ENCODE results near the gene CD164L2. TPM values are rescaled to one million over a fixed set of nuclear protein-coding genes. Genes with fewer than 3 reads are reported as not detected.

The CD164L2 gene
- total and polyA plus RNA-seq, 2 experiments from 2014 or later, result 2.0 to 2.8 TPM

GRCh38 chr1:27428316-27429028 lies 45.3 kb upstream of the CD164L2 start:
- Histone ChIP-seq H3K27ac (ENCODE audit: low read depth) (peak overlapping the region; percentile 88), H3K9me2 (ENCODE audit: insufficient read depth) (no peaks in the 10 kb centered on the region), H3F3A (replicated peaks; ENCODE audit: low read depth) (no peaks in the 10 kb centered on the region; the same call in 1 of the 2 replicates), H3K4me1 (ENCODE audit: insufficient read depth) (peaks cover 46% of the 10 kb centered on the region), H3K36me3 (ENCODE audit: insufficient read depth) (0 out of 2 replicates have a peak, but pooled peaks cover 3% of the 10 kb centered on the region), H2AFZ (no peak overlapping the region), H3K4me2 (peak overlapping the region; percentile 40), H3K79me2 (replicated peaks; ENCODE audit: insufficient read depth) (peaks cover 29% of the 10 kb centered on the region), H4K20me1 (replicated peaks; ENCODE audit: insufficient read depth) (no peaks in the 10 kb centered on the region; the same call in 1 of the 2 replicates), H3K27me3 (ENCODE audit: insufficient read depth) (no peaks in the 10 kb centered on the region), H3K4me3 (no peak overlapping the region; the same call in 1 of the 2 replicates)
- Mint-ChIP-seq H3K9me3 (no peaks in the 10 kb centered on the region), H3K27ac (peak overlapping the region; percentile 98), H3K4me1 (peaks cover 62% of the 10 kb centered on the region), H3K4me3 (peak overlapping the region; percentile 25; the same call in 1 of the 3 replicates), H3K27me3 (ENCODE audit: insufficient read depth, low read depth, poor library complexity) (peaks cover 7% of the 10 kb centered on the region), H3K36me3 (ENCODE audit: low read depth) (peaks cover 28% of the 10 kb centered on the region)
- peak; percentile 51 for DNase-seq (ENCODE audit: low spot score)
- TF ChIP-seq REST (IDR thresholded peaks at IDR 0.05; ENCODE audit: unreplicated experiment) (no peak), CTCF (conservative IDR thresholded peaks at IDR 0.05; ENCODE audit: low read depth in 2 of 2) (peak in 1 of 2 experiments; percentile 33; a peak in 1 of 4 replicates)
- ATAC-seq, result peak; percentile 55

- peak overlapping the region; percentile 25; the same call in 1 of the 3 replicates for H3K4me3 Mint-ChIP-seq
- Histone ChIP-seq H3F3A (replicated peaks; ENCODE audit: low read depth) (no peaks in the 10 kb centered on the region; the same call in 1 of the 2 replicates), H3K9me2 (ENCODE audit: insufficient read depth) (no peaks in the 10 kb centered on the region), H3K4me3 (no peak overlapping the region; the same call in 1 of the 2 replicates), H3K27me3 (ENCODE audit: insufficient read depth) (no peaks in the 10 kb centered on the region), H3K4me2 (peak overlapping the region; percentile 40), H3K27ac (ENCODE audit: low read depth) (peak overlapping the region; percentile 88), H3K4me1 (ENCODE audit: insufficient read depth) (peaks cover 46% of the 10 kb centered on the region), H3K79me2 (replicated peaks; ENCODE audit: insufficient read depth) (peaks cover 23% of the 10 kb centered on the region), H3K36me3 (ENCODE audit: insufficient read depth) (0 out of 2 replicates have a peak, but pooled peaks cover 3% of the 10 kb centered on the region), H4K20me1 (replicated peaks; ENCODE audit: insufficient read depth) (no peaks in the 10 kb centered on the region; the same call in 1 of the 2 replicates), H2AFZ (no peak overlapping the region)
- peak overlapping the region; percentile 98 for H3K27ac Mint-ChIP-seq
- no peak for ATAC-seq
- H3K9me3 Mint-ChIP-seq, result no peaks in the 10 kb centered on the region
- peaks cover 28% of the 10 kb centered on the region for H3K36me3 Mint-ChIP-seq (ENCODE audit: low read depth)
- peaks cover 7% of the 10 kb centered on the region for H3K27me3 Mint-ChIP-seq (ENCODE audit: insufficient read depth, low read depth, poor library complexity)
- H3K4me1 Mint-ChIP-seq, result peaks cover 60% of the 10 kb centered on the region
- TF ChIP-seq JUNB (IDR thresholded peaks at IDR 0.05; ENCODE audit: unreplicated experiment), result no peak
- DNase-seq (ENCODE audit: low spot score), result no peak
Observed at GRCh38 chr1:27427816-27428315, 44.7 kb upstream of the CD164L2 start.

Data from GM23338 (cell line).